Mesenteric fat pad (tissue), 1 donor: ENCODE results near the gene PC. TPM values are rescaled to one million over a fixed set of nuclear protein-coding genes. Genes with fewer than 3 reads are reported as not detected.
"Not testable (repeated sequence)": the region's sequence is repeated elsewhere in the genome, so short reads cannot be mapped to it uniquely, and the experiment has no call there.

Experiments used
- DNase-seq: peaks from one replicate; pipeline ENCODE4 v3.0.0-alpha.2; 2020; ENCODE audit warnings: low spot score
- total RNA-seq: library from RNA; stranded (reverse); fragmentation: NEBNext Ultra II Directional; extraction: Animal tissue kit (Norgen Biotek cat#: 25700); gene quantifications from one replicate; pipeline ENCODE4 v1.2.1, GENCODE V29; 2021
- donor health status: DM: yes; HTN: yes; CAD: no.

The PC gene
- total RNA-seq, 1 donor from 2014 or later, result 220 TPM

GRCh38 chr11:66981976-66982578, 23.9 kb upstream of the PC start:
- no peak for DNase-seq

- no peak for DNase-seq
These were observed 21.3 kb upstream of the PC start for GRCh38 chr11:66979336-66979980.

- no peak for DNase-seq
These were observed 20.5 kb upstream of the PC start for GRCh38 chr11:66978717-66979116.

GRCh38 chr11:66978229-66978628, 20.0 kb upstream of the PC start:
- no peak for DNase-seq

- DNase-seq, result no peak
These were observed 18.7 kb upstream of the PC start for GRCh38 chr11:66976925-66977324.

GRCh38 chr11:66976028-66976467, 17.9 kb upstream of the PC start:
- DNase-seq, result no peak

- DNase-seq, result no peak
These were observed 17.3 kb upstream of the PC start for GRCh38 chr11:66975405-66976027.

GRCh38 chr11:66974724-66975404, 16.7 kb upstream of the PC start, which contains the start of gene C11orf86:
Gene C11orf86, plus strand, starts transcription at chr11:66975304. Its CDS starts 59 bp downstream, at chr11:66975363.
- no peak for DNase-seq

GRCh38 chr11:66973956-66974580, 15.9 kb upstream of the PC start:
- DNase-seq, result no peak

- DNase-seq, result no peak
These were observed 13.3 kb upstream of the PC start for GRCh38 chr11:66971488-66971887.

- no peak for DNase-seq
These were observed 12.7 kb upstream of the PC start for GRCh38 chr11:66970807-66971442.

- DNase-seq, result no peak
These were observed 12.2 kb upstream of the PC start for GRCh38 chr11:66970371-66970806.

GRCh38 chr11:66969584-66970225, 11.5 kb upstream of the PC start:
- no peak for DNase-seq

- no peak for DNase-seq
These were observed 9.7 kb upstream of the PC start for GRCh38 chr11:66967670-66968425.

GRCh38 chr11:66966351-66966750, 8.2 kb upstream of the PC start:
- no peak for DNase-seq

- DNase-seq, result no peak
These were observed 6.3 kb upstream of the PC start for GRCh38 chr11:66964495-66964894.

GRCh38 chr11:66962801-66963200, 4.6 kb upstream of the PC start:
- DNase-seq, result no peak

- DNase-seq, result no peak
These were observed 4.1 kb upstream of the PC start for GRCh38 chr11:66962247-66962646.

- DNase-seq, result not testable (repeated sequence)
These were observed 3.6 kb upstream of the PC start for GRCh38 chr11:66961691-66962213.

GRCh38 chr11:66958956-66959274, 732 bp upstream of the PC start:
- no peak for DNase-seq
